ENCODE results near the gene TYMP. TPM values are rescaled to one million over a fixed set of nuclear protein-coding genes. Genes with fewer than 3 reads are reported as not detected.

The TYMP gene
- total and polyA plus RNA-seq, 10 of the 15 experiments (the other 5 are each of a cell fraction or from before 2014, with no cell fraction given), result 0.42 to 57.8 (median 24.6) TPM

- Histone ChIP-seq H3K4me1 (ENCODE audit: control insufficient read depth, insufficient read depth, low read length) (peaks cover 23% of the 10 kb centered on the region), H3K9me3 (replicated peaks; ENCODE audit: control insufficient read depth, insufficient read depth, low read length) (no peaks in the 10 kb centered on the region), H3K4me3 (peak overlapping the region; percentile 38; the same call in 1 of the 2 replicates), H3K4me2 (ENCODE audit: control insufficient read depth, insufficient read depth) (peak overlapping the region; percentile 66), H3K36me3 (ENCODE audit: control insufficient read depth in 2 of 2, insufficient read depth in 2 of 2, low read length in 1 of 2) (no peaks in the 10 kb centered on the region), H3K27ac (ENCODE audit: control insufficient read depth, insufficient read depth) (no peak overlapping the region; the same call in 1 of the 2 replicates), H3K79me2 (ENCODE audit: control insufficient read depth, insufficient read depth, low read length) (no peaks in the 10 kb centered on the region), H2AFZ (ENCODE audit: control insufficient read depth, low read depth, low read length) (peak overlapping the region; percentile 68), H3K9ac (ENCODE audit: control insufficient read depth, insufficient read depth, low read length) (peak overlapping the region; percentile 44; the same call in 1 of the 2 replicates), H4K20me1 (ENCODE audit: control insufficient read depth, insufficient read depth) (no peaks in the 10 kb centered on the region), H3K27me3 (replicated peaks in 1 of 2; ENCODE audit: control insufficient read depth in 2 of 2, insufficient read depth in 2 of 2, low read length in 1 of 2) (peaks cover 0 to 1% of the 10 kb centered on the region in 2 experiments; a peak in 1 of 4 replicates)
- no TSS peak for BruUV-seq (replicated peaks)
- SMC1A ChIA-PET (ENCODE audit: uncharacterized antibody, unreplicated experiment), result interaction anchor here (1.2 to 2.4 kb wide), 6 partner anchors 8 to 72 kb away, joined by 4 to 14 read pairs (median 6); partner anchors contain the start of genes SCO2 and SYCE3
- intact Hi-C loops (cut with micrococcal nuclease; ENCODE audit: unreplicated experiment) (no loop called here), in situ Hi-C loops (cut with MboI) (no loop called here)
- CTCF ChIA-PET, result interaction anchor here (1.0 to 2.2 kb wide), 7 partner anchors 9 to 74 kb away, joined by 3 to 9 read pairs (median 5); partner anchors contain the start of gene SCO2
- WGBS (ENCODE audit: insufficient coverage, insufficient replicate concordance, low lambda C conversion rate, missing lambda C conversion rate), result 14% methylated on average over 40 of the region's 56 CpGs
- RAD21 ChIA-PET (ENCODE audit: unreplicated experiment), result interaction anchor here (0.7 to 2.1 kb wide), 9 partner anchors 8 to 305 kb away, joined by 3 to 16 read pairs (median 3); partner anchors contain the start of genes LMF2, NCAPH2, SCO2 and SYCE3
- FAIRE-seq, result peak; percentile 7
- no peak for DNase-seq (ENCODE audit: low read depth, low spot score)
- POLR2A ChIA-PET, result interaction anchor here (0.6 to 2.5 kb wide), 10 partner anchors 10 to 213 kb away, joined by 3 to 15 read pairs (median 8); partner anchors contain the start of genes LMF2, NCAPH2, SCO2 and SYCE3
- peak; percentile 7 for ATAC-seq
- TF ChIP-seq ZNF687 (IDR thresholded peaks at IDR 0.05) (peak; percentile 73; the same call in 1 of the 2 replicates), MEF2B (IDR thresholded peaks at IDR 0.05; ENCODE audit: partially characterized antibody, poor library complexity, severe bottlenecking) (peak; percentile 27), CTCF (IDR thresholded peaks at IDR 0.05 in 2 of 3, conservative IDR thresholded peaks at IDR 0.05 in 1 of 3; ENCODE audit: control insufficient read depth in 2 of 3, extremely low read depth in 1 of 3, insufficient read depth in 1 of 3, low read depth in 3 of 3, low read length in 3 of 3) (peak in 2 of 3 experiments; percentile 11 to 14; a peak in 3 of 6 replicates), BHLHE40 (IDR thresholded peaks at IDR 0.05; ENCODE audit: borderline replicate concordance in 1 of 2, low read depth in 2 of 2, low read length in 1 of 2) (0 out of 4 replicates have a peak, but pooled peaks of 1 of the 2 experiments have one; percentile 53), ZBTB33 (IDR thresholded peaks at IDR 0.05) (peak; percentile 90; the same call in 1 of the 2 replicates), IKZF1 (conservative IDR thresholded peaks at IDR 0.05) (peak; percentile 23; the same call in 1 of the 2 replicates), NR2F1 (conservative IDR thresholded peaks at IDR 0.05) (peak; percentile 34; the same call in 1 of the 2 replicates), POLR2A (IDR thresholded peaks at IDR 0.05; ENCODE audit: low read depth, low read length) (peak; percentile 76), POU2F2 (IDR thresholded peaks at IDR 0.05; ENCODE audit: borderline replicate concordance, low read depth, low read length) (no peak), KDM1A (IDR thresholded peaks at IDR 0.05; ENCODE audit: borderline replicate concordance) (no peak), PML (IDR thresholded peaks at IDR 0.05; ENCODE audit: low read length) (no peak), FOXM1 (IDR thresholded peaks at IDR 0.05; ENCODE audit: low read depth, low read length) (no peak)
These were observed 18.5 kb upstream of the TYMP start for GRCh38 chr22:50548040-50548920.
